ENCODE results near the gene GYG2. TPM values are rescaled to one million over a fixed set of nuclear protein-coding genes. Genes with fewer than 3 reads are reported as not detected.
"Not testable (repeated sequence)": the region's sequence is repeated elsewhere in the genome, so short reads cannot be mapped to it uniquely, and the experiment has no call there.

Gene GYG2
- total RNA-seq, 6 donors from 2014 or later = 0.40 to 3.7 (median 0.98) TPM

DNA sequence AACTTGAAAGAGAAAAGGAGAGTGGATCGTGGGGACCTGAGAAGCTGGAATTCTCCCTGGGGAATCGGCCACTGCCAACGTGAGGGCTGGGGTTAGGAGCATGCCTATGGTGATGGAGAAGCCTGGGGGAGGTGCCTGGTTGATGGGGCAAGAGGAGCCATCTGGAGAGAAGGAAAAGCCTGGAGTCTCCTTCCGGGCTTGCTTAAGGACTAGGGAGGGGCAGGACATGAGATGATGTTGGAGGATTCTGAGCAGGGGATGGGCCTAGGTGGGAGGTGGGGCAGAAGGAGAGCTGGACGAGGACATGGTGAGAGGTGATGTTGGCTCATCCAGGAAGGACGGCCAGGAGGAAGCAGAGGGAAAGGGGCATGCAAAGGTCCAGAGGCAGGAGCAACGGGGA lies 35.0 kb upstream of the GYG2 start:
- Histone ChIP-seq H3K4me3 (no peak overlapping the region), H3K36me3 (no peaks in the 10 kb centered on the region), H3K4me1 (no peaks in the 10 kb centered on the region), H3K27me3 (no peaks in the 10 kb centered on the region), H3K27ac (no peak overlapping the region), H3K9me3 (no peaks in the 10 kb centered on the region)
- TF ChIP-seq POLR2AphosphoS5 (IDR thresholded peaks at IDR 0.05) (no peak), POLR2A (IDR thresholded peaks at IDR 0.05) (no peak), EP300 (IDR thresholded peaks at IDR 0.05) (no peak)
- TF ChIP-seq, protein P1, sequence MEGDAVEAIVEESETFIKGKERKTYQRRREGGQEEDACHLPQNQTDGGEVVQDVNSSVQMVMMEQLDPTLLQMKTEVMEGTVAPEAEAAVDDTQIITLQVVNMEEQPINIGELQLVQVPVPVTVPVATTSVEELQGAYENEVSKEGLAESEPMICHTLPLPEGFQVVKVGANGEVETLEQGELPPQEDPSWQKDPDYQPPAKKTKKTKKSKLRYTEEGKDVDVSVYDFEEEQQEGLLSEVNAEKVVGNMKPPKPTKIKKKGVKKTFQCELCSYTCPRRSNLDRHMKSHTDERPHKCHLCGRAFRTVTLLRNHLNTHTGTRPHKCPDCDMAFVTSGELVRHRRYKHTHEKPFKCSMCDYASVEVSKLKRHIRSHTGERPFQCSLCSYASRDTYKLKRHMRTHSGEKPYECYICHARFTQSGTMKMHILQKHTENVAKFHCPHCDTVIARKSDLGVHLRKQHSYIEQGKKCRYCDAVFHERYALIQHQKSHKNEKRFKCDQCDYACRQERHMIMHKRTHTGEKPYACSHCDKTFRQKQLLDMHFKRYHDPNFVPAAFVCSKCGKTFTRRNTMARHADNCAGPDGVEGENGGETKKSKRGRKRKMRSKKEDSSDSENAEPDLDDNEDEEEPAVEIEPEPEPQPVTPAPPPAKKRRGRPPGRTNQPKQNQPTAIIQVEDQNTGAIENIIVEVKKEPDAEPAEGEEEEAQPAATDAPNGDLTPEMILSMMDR (IDR thresholded peaks at IDR 0.05) = no peak
- ATAC-seq (ENCODE audit: low FRiP score in 2 of 2) (peak in 1 of 2 donors; percentile 8), DNase-seq (no peak)
- WGBS, 2 donors = 60 to 69% methylated on average over 7 of the region's 7 CpGs

- TF ChIP-seq, protein P1 (IDR thresholded peaks at IDR 0.05) = no peak
- TF ChIP-seq POLR2A (IDR thresholded peaks at IDR 0.05) (no peak), EP300 (IDR thresholded peaks at IDR 0.05) (no peak), POLR2AphosphoS5 (IDR thresholded peaks at IDR 0.05) (no peak)
- H3K4me1 ChIP-seq = no peaks in the 10 kb centered on the region
- H3K4me3 ChIP-seq = no peak overlapping the region
- ATAC-seq (ENCODE audit: low FRiP score in 2 of 2) (peak in 1 of 2 donors; percentile 15), DNase-seq (peak in 1 of 2 donors; percentile 55)
- 91% methylated on average over 19 of the region's 19 CpGs; no CpG with 5 or more reads in 1 of the 2 donors for WGBS, 2 donors
- H3K27ac ChIP-seq = no peak overlapping the region
- H3K27me3 ChIP-seq = no peaks in the 10 kb centered on the region
- no peaks in the 10 kb centered on the region for H3K9me3 ChIP-seq
- H3K36me3 ChIP-seq = no peaks in the 10 kb centered on the region
Measured at GRCh38 chrX:2794336-2794735, 34.4 kb upstream of the GYG2 start.

GRCh38 chrX:2796808-2797207 lies 31.9 kb upstream of the GYG2 start:
- H3K27me3 ChIP-seq; ATAC-seq (ENCODE audit: low FRiP score in 2 of 2); DNase-seq; H3K27ac ChIP-seq; H3K36me3 ChIP-seq; H3K4me1 ChIP-seq; H3K9me3 ChIP-seq; H3K4me3 ChIP-seq: not testable (repeated sequence)
- WGBS, 2 donors = 34 to 59% methylated on average over 15 of the region's 15 CpGs

- H3K36me3 ChIP-seq = no peaks in the 10 kb centered on the region
- H3K4me1 ChIP-seq = no peaks in the 10 kb centered on the region
- H3K27ac ChIP-seq = no peak overlapping the region
- no peak overlapping the region for H3K4me3 ChIP-seq
- H3K27me3 ChIP-seq = no peaks in the 10 kb centered on the region
- TF ChIP-seq, protein P1 (IDR thresholded peaks at IDR 0.05) = no peak
- TF ChIP-seq POLR2A (IDR thresholded peaks at IDR 0.05) (no peak), POLR2AphosphoS5 (IDR thresholded peaks at IDR 0.05) (no peak), EP300 (IDR thresholded peaks at IDR 0.05) (no peak)
- 73 to 75% methylated on average over 4 of the region's 4 CpGs for whole genome bisulfite sequencing, 2 donors
- H3K9me3 ChIP-seq = no peaks in the 10 kb centered on the region
- ATAC-seq (ENCODE audit: low FRiP score in 2 of 2) (no peak), DNase-seq (no peak)
Measured at GRCh38 chrX:2799369-2799768, 29.4 kb upstream of the GYG2 start.

- H3K4me3 ChIP-seq; H3K9me3 ChIP-seq; ATAC-seq (ENCODE audit: low FRiP score in 2 of 2); H3K27ac ChIP-seq; H3K36me3 ChIP-seq; DNase-seq; H3K27me3 ChIP-seq; H3K4me1 ChIP-seq: not testable (repeated sequence)
- 71 to 77% methylated on average over 3 to 5 of the region's 5 CpGs for WGBS, 2 donors
Measured at GRCh38 chrX:2799980-2800379, 28.8 kb upstream of the GYG2 start.

- TF ChIP-seq, protein P1 (IDR thresholded peaks at IDR 0.05) = no peak
- no peak for TF ChIP-seq EP300 (IDR thresholded peaks at IDR 0.05)
- no peaks in the 10 kb centered on the region for H3K36me3 ChIP-seq
- WGBS, 2 donors = 86 to 88% methylated on average over 4 of the region's 4 CpGs
- H3K4me1 ChIP-seq = no peaks in the 10 kb centered on the region
- DNase-seq (no peak), ATAC-seq (ENCODE audit: low FRiP score in 2 of 2) (no peak)
- H3K9me3 ChIP-seq = no peaks in the 10 kb centered on the region
- H3K4me3 ChIP-seq = no peak overlapping the region
- H3K27me3 ChIP-seq = no peaks in the 10 kb centered on the region
- H3K27ac ChIP-seq = no peak overlapping the region
Measured at GRCh38 chrX:2801223-2801622, 27.5 kb upstream of the GYG2 start.

- not testable (repeated sequence) for H3K4me1 ChIP-seq; H3K27ac ChIP-seq; H3K27me3 ChIP-seq; H3K9me3 ChIP-seq; H3K36me3 ChIP-seq; ATAC-seq (ENCODE audit: low FRiP score in 2 of 2); DNase-seq; H3K4me3 ChIP-seq
- 46 to 58% methylated on average over 11 to 18 of the region's 18 CpGs for WGBS, 2 donors
Measured at GRCh38 chrX:2802376-2803090, 26.2 kb upstream of the GYG2 start.

GRCh38 chrX:2803486-2803885 lies 25.2 kb upstream of the GYG2 start:
- not testable (repeated sequence) for H3K27ac ChIP-seq; H3K4me3 ChIP-seq; H3K27me3 ChIP-seq; DNase-seq; ATAC-seq (ENCODE audit: low FRiP score in 2 of 2); H3K9me3 ChIP-seq; H3K36me3 ChIP-seq; H3K4me1 ChIP-seq
- 57 to 72% methylated on average over 5 to 8 of the region's 8 CpGs for WGBS, 2 donors
